ENCODE measurements around the gene EBF3.

The EBF3 gene

GRCh38 chr10:129877773-129878371 is 86.2 kb downstream of the EBF3 start:
- no peak for DNase-seq (ENCODE audit: low read depth in 2 of 2, low spot score in 1 of 2)

GRCh38 chr10:129876838-129877237 is 87.2 kb downstream of the EBF3 start:
- no peak for DNase-seq (ENCODE audit: low read depth in 2 of 2, low spot score in 1 of 2)

GRCh38 chr10:129875993-129876726 is 87.9 kb downstream of the EBF3 start:
- DNase-seq (ENCODE audit: low read depth in 2 of 2, low spot score in 1 of 2) = no peak

- no peak for DNase-seq (ENCODE audit: low read depth in 2 of 2, low spot score in 1 of 2)
Observed at GRCh38 chr10:129873351-129873750, 90.7 kb downstream of the EBF3 start.

- DNase-seq (ENCODE audit: low read depth in 2 of 2, low spot score in 1 of 2) = no peak
Observed at GRCh38 chr10:129871966-129872365, 92.1 kb downstream of the EBF3 start.

- DNase-seq (ENCODE audit: low read depth in 2 of 2, low spot score in 1 of 2) = no peak
Observed at GRCh38 chr10:129870961-129871621, 93.0 kb downstream of the EBF3 start.

- no peak for DNase-seq (ENCODE audit: low read depth in 2 of 2, low spot score in 1 of 2)
Observed at GRCh38 chr10:129870474-129870757, 93.7 kb downstream of the EBF3 start.

- no peak for DNase-seq (ENCODE audit: low read depth in 2 of 2, low spot score in 1 of 2)
Observed at GRCh38 chr10:129869596-129870473, 94.2 kb downstream of the EBF3 start.

GRCh38 chr10:129868449-129869035 is 95.5 kb downstream of the EBF3 start:
- DNase-seq (ENCODE audit: low read depth in 2 of 2, low spot score in 1 of 2) = no peak

- no peak for DNase-seq (ENCODE audit: low read depth in 2 of 2, low spot score in 1 of 2)
Observed at GRCh38 chr10:129867631-129868179, 96.4 kb downstream of the EBF3 start.

GRCh38 chr10:129866894-129867293 is 97.2 kb downstream of the EBF3 start:
- no peak for DNase-seq (ENCODE audit: low read depth in 2 of 2, low spot score in 1 of 2)

- DNase-seq (ENCODE audit: low read depth in 2 of 2, low spot score in 1 of 2) = no peak
Observed at GRCh38 chr10:129865960-129866359, 98.1 kb downstream of the EBF3 start.

- no peak for DNase-seq (ENCODE audit: low read depth in 2 of 2, low spot score in 1 of 2)
Observed at GRCh38 chr10:129865413-129865812, 98.7 kb downstream of the EBF3 start.

GRCh38 chr10:129864601-129865126 is 99.4 kb downstream of the EBF3 start:
- no peak for DNase-seq (ENCODE audit: low read depth in 2 of 2, low spot score in 1 of 2)

GRCh38 chr10:129864082-129864481 is 100.0 kb downstream of the EBF3 start:
- DNase-seq (ENCODE audit: low read depth in 2 of 2, low spot score in 1 of 2) = no peak

GRCh38 chr10:129863201-129863663 is 100.8 kb downstream of the EBF3 start:
- no peak for DNase-seq (ENCODE audit: low read depth in 2 of 2, low spot score in 1 of 2)

- DNase-seq (ENCODE audit: low read depth in 2 of 2, low spot score in 1 of 2) = no peak
Observed at GRCh38 chr10:129861776-129862531, 102.1 kb downstream of the EBF3 start.

GRCh38 chr10:129860396-129860795 is 103.7 kb downstream of the EBF3 start:
- no peak for DNase-seq (ENCODE audit: low read depth in 2 of 2, low spot score in 1 of 2)

GRCh38 chr10:129859536-129859935 is 104.5 kb downstream of the EBF3 start:
- DNase-seq (ENCODE audit: low read depth in 2 of 2, low spot score in 1 of 2) = no peak
